T-helper 1 cell treated with Interleukin-12 subunit alpha and Interleukin-12 subunit beta and Interleukin-4 antibody, amounts not matched to agents 30 ng/mL and 1 ng/mL, for 36 hours (primary cell): Measurements from ENCODE around the gene DCTN3. TPM values are rescaled to one million over a fixed set of nuclear protein-coding genes. Genes with fewer than 3 reads are reported as not detected.

Experiments
- intact Hi-C: fragments of 100-400 bp; cut with micrococcal nuclease; formaldehyde crosslinking; loops from one replicate; pipeline ENCODE4 v1.15.1; 2024
- total RNA-seq: library from RNA; stranded (reverse); gene quantifications from 2 replicates; pipeline ENCODE4 v1.2.3, GENCODE V29; 2022

The DCTN3 gene
- total RNA-seq, result 108 and 115 TPM in 2 replicates

GRCh38 chr9:34620061-34620994 lies at the start of gene DCTN3:
Gene DCTN3, minus strand, starts transcription at chr9:34620495. Its CDS starts 31 bp downstream, at chr9:34620464.
- intact Hi-C loops, result loop anchor here (1.0 to 10.0 kb wide), 7 partner anchors 8 to 1034 kb away; partner anchors contain the start of genes CCDC107, DNAI1, FAM219A and RMRP

GRCh38 chr9:34665381-34666250 lies 45.3 kb upstream of the DCTN3 start:
- intact Hi-C loops, result loop anchor here (1.0 to 10.0 kb wide), 18 partner anchors 19 to 1193 kb away; partner anchors contain the start of genes CREB3, DCTN3, DNAI1 and DNAJB5

GRCh38 chr9:34665067-34665380 lies 44.7 kb upstream of the DCTN3 start:
- intact Hi-C loops, result loop anchor here (1.0 to 10.0 kb wide), 17 partner anchors 19 to 1193 kb away; partner anchors contain the start of genes CREB3, DCTN3, DNAI1 and DNAJB5

GRCh38 chr9:34664281-34665066 lies 44.2 kb upstream of the DCTN3 start:
- intact Hi-C loops, result loop anchor here (1.0 to 10.0 kb wide), 18 partner anchors 18 to 1192 kb away; partner anchors contain the start of genes CREB3, DCTN3, DNAI1 and DNAJB5

- intact Hi-C loops, result loop anchor here (10.0 kb wide), 3 partner anchors 412 to 1072 kb away; partner anchors contain the start of genes CREB3, FANCG, TLN1 and UBAP2
These were observed 43.0 kb upstream of the DCTN3 start for GRCh38 chr9:34663303-34663605.

DNA sequence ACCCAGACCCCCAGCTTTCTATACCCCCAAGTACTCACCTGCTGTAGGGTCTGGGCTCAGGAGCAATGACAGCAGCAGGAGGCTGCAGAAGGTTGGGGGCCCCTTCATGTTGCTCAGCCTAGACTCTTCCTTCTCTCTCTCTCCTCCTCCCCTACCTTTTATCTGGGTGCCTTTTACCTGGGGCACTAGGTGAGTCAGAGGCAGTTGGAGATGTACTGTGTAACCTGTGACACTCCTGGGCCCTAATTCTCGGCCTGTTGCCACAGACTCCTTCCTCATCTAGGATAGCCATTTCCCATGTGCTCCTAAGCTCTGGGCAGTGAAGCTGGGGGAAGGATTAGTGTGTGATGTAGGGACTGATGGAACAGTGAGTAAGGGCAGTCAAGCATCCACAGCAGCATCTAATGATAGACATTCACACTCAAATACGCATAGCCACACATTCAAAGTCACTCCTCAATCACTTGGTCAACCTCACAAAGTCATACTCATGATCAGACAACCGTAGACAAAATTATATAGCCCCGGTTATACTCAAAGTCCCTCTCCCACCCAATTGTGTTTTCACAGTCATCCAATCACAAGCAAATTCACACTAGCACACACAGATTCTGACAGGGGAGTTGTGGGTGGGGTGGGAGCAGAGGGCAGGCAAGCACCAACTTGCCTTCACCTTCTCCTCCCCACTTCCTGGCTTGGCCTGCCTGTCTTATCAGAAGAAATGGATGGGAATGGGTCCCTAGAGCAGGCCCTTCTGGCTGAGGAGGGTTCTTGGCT lies 42.4 kb upstream of the DCTN3 start, which contains the start of gene CCL27:
TSS of gene CCL27 (minus strand) at position 132 of the 777 bp plus-strand sequence. CDS start at position 108, 24 bp downstream.
- intact Hi-C loops, result loop anchor here (10.0 kb wide), 3 partner anchors 412 to 1072 kb away; partner anchors contain the start of genes CREB3, FANCG, TLN1 and UBAP2

DNA sequence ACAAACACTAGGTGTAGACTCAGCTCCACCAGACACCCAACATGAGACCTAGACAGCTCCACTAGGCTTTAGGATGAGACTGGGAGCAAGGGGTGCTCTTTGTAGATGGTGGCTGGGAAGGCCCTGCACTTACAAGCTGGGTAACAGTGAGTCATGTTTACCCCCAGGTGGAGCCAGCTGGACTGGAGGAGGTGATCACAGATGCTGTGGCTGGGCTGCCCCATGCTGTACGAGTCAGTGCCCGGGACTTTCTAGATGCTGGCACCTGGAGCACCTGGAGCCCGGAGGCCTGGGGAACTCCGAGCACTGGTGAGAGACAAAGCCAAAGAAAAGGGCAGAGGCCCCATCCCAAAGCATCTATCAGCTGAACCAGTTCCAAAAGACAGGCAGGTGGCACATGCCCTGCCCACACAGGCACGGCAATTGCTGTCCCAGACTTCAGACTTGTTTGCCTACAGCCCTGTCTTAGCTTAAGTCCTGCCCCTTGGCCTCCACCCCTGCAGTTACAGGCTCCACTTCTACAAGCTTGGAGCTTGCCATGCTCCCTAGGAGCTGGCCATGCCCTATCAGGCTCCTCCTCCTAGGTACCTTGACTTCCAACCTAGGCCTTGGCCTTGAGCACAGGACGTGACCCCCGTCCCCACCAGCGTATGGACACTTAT lies 39.4 kb upstream of the DCTN3 start:
- intact Hi-C loops, result loop anchor here (10.0 kb wide), 3 partner anchors 415 to 1075 kb away; partner anchors contain the start of genes CREB3, FANCG, TLN1 and UBAP2

- intact Hi-C loops, result no loop called here
These were observed 38.2 kb upstream of the DCTN3 start for GRCh38 chr9:34658461-34658860.

DNA sequence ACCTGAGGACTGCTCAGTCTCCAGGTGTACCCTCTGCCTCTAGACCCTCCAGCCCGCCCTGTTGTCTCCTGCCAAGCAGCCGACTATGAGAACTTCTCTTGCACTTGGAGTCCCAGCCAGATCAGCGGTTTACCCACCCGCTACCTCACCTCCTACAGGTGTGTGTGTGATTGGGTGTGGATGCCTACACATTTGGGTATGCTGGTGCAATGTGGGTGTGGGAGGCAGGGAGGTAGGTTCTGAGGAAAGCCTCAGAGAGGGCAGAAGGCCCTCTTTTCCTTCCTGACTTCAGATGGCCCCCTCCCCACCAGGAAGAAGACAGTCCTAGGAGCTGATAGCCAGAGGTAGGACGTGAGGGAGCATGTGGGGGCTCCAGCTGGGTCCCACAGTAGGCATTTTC lies 36.7 kb upstream of the DCTN3 start:
- intact Hi-C loops, result no loop called here

GRCh38 chr9:34655394-34655793 lies 35.1 kb upstream of the DCTN3 start:
- intact Hi-C loops, result no loop called here

DNA sequence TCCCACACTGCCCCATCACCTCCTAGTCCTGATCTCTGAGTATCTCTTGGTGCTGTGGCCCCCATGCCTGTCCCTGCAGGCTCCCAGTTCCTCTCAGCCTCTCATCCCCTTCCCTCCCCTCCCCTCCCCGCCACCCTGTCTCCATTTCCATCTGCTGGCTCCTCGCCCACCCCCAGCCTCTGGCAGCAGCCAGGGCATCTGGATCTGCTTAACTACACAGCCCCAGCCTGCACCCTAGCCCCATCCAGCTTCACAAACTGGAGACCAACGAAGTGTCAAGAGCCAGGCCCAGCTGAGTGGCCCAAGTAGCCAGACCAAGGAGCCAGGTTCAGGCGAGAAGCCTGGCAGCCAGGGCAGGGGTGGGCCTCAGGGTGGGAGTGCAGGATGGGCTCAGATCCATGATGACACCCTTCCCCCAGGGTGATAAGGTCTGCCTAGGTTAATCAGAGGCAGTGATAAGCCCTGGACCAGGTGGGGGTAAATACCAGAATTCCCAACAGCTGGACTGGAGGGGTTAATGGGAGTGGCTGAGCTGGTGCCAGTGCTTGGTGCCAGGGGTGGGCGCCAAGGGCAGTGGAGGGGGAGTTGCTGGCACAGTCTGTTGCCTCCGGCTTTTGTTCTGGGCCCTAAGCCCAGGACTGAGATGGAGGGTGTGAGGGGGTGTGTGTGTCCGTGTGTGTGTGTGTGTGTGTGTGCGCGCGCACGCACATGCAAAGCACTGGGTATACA lies 34.2 kb upstream of the DCTN3 start:
- intact Hi-C loops, result no loop called here

GRCh38 chr9:34653151-34654072 lies 33.1 kb upstream of the DCTN3 start:
- intact Hi-C loops, result no loop called here

DNA sequence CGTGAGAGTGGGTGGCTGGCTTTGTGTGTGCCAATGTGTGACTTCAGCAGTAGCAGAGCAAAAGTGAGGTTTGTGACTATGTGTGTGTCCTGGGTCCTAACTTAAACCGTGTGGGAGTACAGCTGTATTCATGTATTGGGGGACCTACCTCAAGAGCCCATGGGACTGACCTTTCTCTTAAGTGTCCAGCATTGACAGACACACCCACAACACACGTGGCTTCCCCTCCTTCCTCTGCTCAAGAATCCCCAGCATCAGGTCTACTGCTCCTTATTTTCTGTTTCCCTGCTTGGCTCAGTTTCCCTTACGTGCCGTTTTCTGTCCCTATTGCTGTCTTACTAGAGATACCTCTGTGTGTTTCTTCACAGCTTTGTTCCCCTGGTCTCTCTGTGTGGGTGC lies 32.3 kb upstream of the DCTN3 start:
- intact Hi-C loops, result no loop called here

GRCh38 chr9:34651876-34652601 lies 31.7 kb upstream of the DCTN3 start, which contains the start of gene IL11RA:
Gene IL11RA, plus strand, starts transcription at chr9:34652185. Its CDS starts 3,033 bp downstream, at chr9:34655218.
- intact Hi-C loops, result no loop called here

DNA sequence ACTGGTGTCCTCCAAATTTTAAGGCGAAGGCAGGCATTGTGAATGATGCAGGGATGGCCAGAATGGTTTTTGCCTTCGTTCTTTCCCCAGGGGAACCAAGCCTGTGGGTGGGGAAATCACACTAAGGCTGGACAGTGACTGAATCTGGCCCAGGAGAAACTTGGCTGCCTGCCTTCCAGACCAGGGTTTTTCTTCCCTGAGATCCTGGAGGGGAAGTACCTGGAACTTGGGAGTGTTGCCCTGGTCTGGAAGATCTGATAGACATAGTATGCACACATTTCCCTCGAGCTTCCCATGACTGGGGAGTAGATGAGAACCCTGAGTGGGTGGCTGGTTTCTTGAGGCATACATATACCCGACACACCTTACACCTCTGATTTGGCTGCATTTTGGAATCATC lies 31.0 kb upstream of the DCTN3 start:
- intact Hi-C loops, result no loop called here

GRCh38 chr9:34650816-34651215 lies 30.5 kb upstream of the DCTN3 start:
- intact Hi-C loops, result no loop called here

- intact Hi-C loops, result loop anchor here (10.0 kb wide), 1 partner anchor 1756 kb away; the partner anchor contains the start of gene RNF38
These were observed 28.4 kb upstream of the DCTN3 start for GRCh38 chr9:34648673-34649072.
